K562 (cell line): Measurements from ENCODE around the gene PCDH9. TPM values are rescaled to one million over a fixed set of nuclear protein-coding genes. Genes with fewer than 3 reads are reported as not detected.
A peak's percentile ranks its signal among the peaks of the same experiment; 100 is the strongest.

Source experiments
- ATAC-seq: fragments of 200-7000 bp; cut with Tn5 transposase; 3 replicates; pipeline ENCODE4 v1.9.1; 2020; ENCODE audit warnings: moderate library complexity
- BruUV-seq: library from RNA; stranded (reverse); fragments of 400-500 nt; replicated peaks from 2 replicates; lab custom pipeline; 2021; lab: Mats Ljungman, UMichigan
- CTCF ChIA-PET: fragments of 300-600 bp; formaldehyde crosslinking; extraction: SDS; loops from one replicate; lab custom pipeline; 2021; ENCODE audit warnings: low intra/inter-chr PET ratio; lab: Yijun Ruan, JAX
- POLR2A ChIA-PET: fragments of 300-600, 350-650 bp; sonication (Branson Sonifier 250); formaldehyde crosslinking; extraction: SDS; loops from one replicate; lab custom pipeline; 2021; ENCODE audit warnings: antibody characterized with exemption, inconsistent platforms; lab: Yijun Ruan, JAX
- DNase-seq, 4 experiments: peaks; one replicate each; pipeline versions ENCODE4 v3.0.0 to v3.0.0-alpha.2; 2011 to 2018; ENCODE audit warnings: low spot score in 3 of 4, mixed read lengths in 3 of 4; ENCODE audit errors: extremely low read depth in 1 of 4
- FAIRE-seq: peaks from 2 replicates; lab custom pipeline; 2011; peaks lifted over from hg19 to GRCh38; lab: Jason Lieb, UNC
- H2AFZ ChIP-seq: 2 replicates; pipeline ENCODE4 v1.6.0; 2011; ENCODE audit warnings: low read depth, low read length, control low read depth, inconsistent platforms
- H3K27ac ChIP-seq: fragments of 200-600 bp; 3 replicates; pipeline ENCODE4 v1.8.0; 2011; ENCODE audit warnings: low read depth, mild to moderate bottlenecking, control low read depth, inconsistent platforms, low read length, moderate library complexity, mixed read lengths; ENCODE audit errors: extremely low read depth
- H3K27me3 ChIP-seq, 2 experiments: fragments of 300-600 bp in 1 of 2; 2 replicates in 1 of 2; 3 replicates in 1 of 2; pipeline versions ENCODE4 v1.6.0 to v1.8.0; 2011; ENCODE audit warnings: inconsistent platforms in 2 of 2, low read length in 2 of 2, mild to moderate bottlenecking in 1 of 2, mixed read lengths in 1 of 2, moderate library complexity in 1 of 2; ENCODE audit not compliant: control insufficient read depth in 2 of 2, insufficient read depth in 2 of 2
- H3K36me3 ChIP-seq: fragments of 300-600 bp; 3 replicates; pipeline ENCODE4 v1.8.0; 2011; ENCODE audit warnings: mild to moderate bottlenecking, low read length, inconsistent platforms; ENCODE audit not compliant: control insufficient read depth, insufficient read depth
- H3K4me1 ChIP-seq, 2 experiments: fragments of 200-600 bp in 1 of 2; replicated peaks in 1 of 2; 2 replicates in 1 of 2; 3 replicates in 1 of 2; pipeline versions ENCODE4 v1.5.1 to v1.8.0; 2011; ENCODE audit warnings: inconsistent platforms in 2 of 2, low read length in 2 of 2, mild to moderate bottlenecking in 1 of 2, mixed read lengths in 1 of 2, moderate library complexity in 1 of 2; ENCODE audit not compliant: control insufficient read depth in 2 of 2, insufficient read depth in 2 of 2
- H3K4me2 ChIP-seq: 2 replicates; pipeline ENCODE4 v1.6.1; 2011; ENCODE audit warnings: low read length, control low read depth, inconsistent platforms, mixed read lengths; ENCODE audit not compliant: insufficient read depth
- H3K4me3 ChIP-seq: fragments of 200-600 bp; sonication (generic), shearing (Covaris generic); 2 replicates; pipeline ENCODE4 v1.5.1; 2016; ENCODE audit warnings: control low read depth, inconsistent platforms
- H3K79me2 ChIP-seq: fragments of 200-600 bp; 3 replicates; pipeline ENCODE4 v1.8.0; 2011; ENCODE audit warnings: low read length, inconsistent platforms; ENCODE audit not compliant: control insufficient read depth, insufficient read depth
- H3K9ac ChIP-seq, 2 experiments: 2 replicates each; pipeline versions ENCODE4 v1.6.0 to v1.6.1; 2011; ENCODE audit warnings: low read depth in 2 of 2, low read length in 2 of 2, control low read depth in 1 of 2, inconsistent platforms in 1 of 2, mild to moderate bottlenecking in 1 of 2, mixed read lengths in 1 of 2; ENCODE audit not compliant: insufficient read depth in 1 of 2
- H3K9me1 ChIP-seq: one replicate; pipeline ENCODE4 v1.6.0; 2011; ENCODE audit warnings: inconsistent platforms, mild to moderate bottlenecking, low read length, moderate library complexity; ENCODE audit not compliant: control insufficient read depth, insufficient read depth
- H3K9me3 ChIP-seq: replicated peaks from 2 replicates; pipeline ENCODE4 v1.5.1; 2011; ENCODE audit warnings: low read depth, low read length, inconsistent platforms; ENCODE audit not compliant: control insufficient read depth, insufficient read depth
- H4K20me1 ChIP-seq: replicated peaks from 2 replicates; pipeline ENCODE4 v1.6.1; 2011; ENCODE audit warnings: low read length, inconsistent platforms, mixed read lengths; ENCODE audit not compliant: control insufficient read depth, insufficient read depth
- CEBPG ChIP-seq, 3 experiments: fragments of 200-800 bp in 1 of 3; sonication (Bioruptor generic) in 1 of 3; sonication (generic) in 1 of 3; formaldehyde crosslinking in 1 of 3; IDR thresholded peaks in 2 of 3; conservative IDR thresholded peaks in 1 of 3; 2 replicates each; pipeline versions ENCODE4 v1.6.1 to v1.8.0; 2016 to 2022; ENCODE audit warnings: missing compliant biosample characterization in 2 of 3, missing genetic modification characterization in 2 of 3, mild to moderate bottlenecking in 1 of 3, missing genetic modification reagents in 1 of 3
- EHMT2 ChIP-seq: fragments of 450-650 bp; IDR thresholded peaks from 2 replicates; pipeline ENCODE4 v1.6.1; 2018; ENCODE audit warnings: antibody characterized with exemption
- NR1H2 ChIP-seq: sonication (generic); formaldehyde crosslinking; IDR thresholded peaks from 2 replicates; pipeline ENCODE4 v1.4.0; 2020; ENCODE audit warnings: mild to moderate bottlenecking, missing genetic modification reagents
- SREBF2 ChIP-seq: sonication (generic); formaldehyde crosslinking; IDR thresholded peaks from 2 replicates; pipeline ENCODE4 v1.4.0; 2020; ENCODE audit warnings: mild to moderate bottlenecking, missing genetic modification reagents
- ZBTB8A ChIP-seq: fragments of 450-650 bp; IDR thresholded peaks from 2 replicates; pipeline ENCODE4 v1.6.1; 2018; ENCODE audit warnings: mild to moderate bottlenecking, moderate library complexity; ENCODE audit not compliant: partially characterized antibody
- in situ Hi-C: fragments of 300-500 bp; cut with MboI; formaldehyde crosslinking; loops from 4 replicates; pipeline ENCODE4 v1.15.0; 2018; ENCODE audit warnings: inconsistent platforms, mixed read lengths
- intact Hi-C: fragments of 100-400 bp; cut with micrococcal nuclease; formaldehyde crosslinking; loops from 2 replicates; pipeline ENCODE4 v1.14.2; 2022
- polyA plus RNA-seq, 8 experiments: library from polyadenylated mRNA; depleted of rRNA in 4 of 8; stranded (reverse) in 5 of 8; unstranded in 3 of 8; fragments of >200 nt; fragmentation: Nextera tagmentation in 2 of 8; fragmentation: Illumina TruSeq in 1 of 8; extraction: Ambion mirVana in 2 of 8; extraction: Trizol in 1 of 8; gene quantifications; 2 replicates each; pipeline versions ENCODE4 v1.2.1 to v1.2.3, GENCODE V29; 2011 to 2014; ENCODE audit warnings: inconsistent platforms in 1 of 8, missing spikeins in 1 of 8
- total RNA-seq, 7 experiments: library from RNA; depleted of rRNA in 6 of 7; stranded (reverse); fragments of >200 nt in 6 of 7; fragmentation: Illumina TruSeq in 2 of 7; extraction: Trizol in 2 of 7; gene quantifications; 2 replicates each; pipeline versions ENCODE4 v1.2.1 to v1.2.3, GENCODE V29; 2011 to 2021; ENCODE audit warnings: low replicate concordance in 1 of 7
- TF ChIP-seq, protein P1 (sequence below): sonication (generic); IDR thresholded peaks from 2 replicates; pipeline ENCODE4 v1.6.1; 2016
- TF ChIP-seq, protein P2 (sequence below): fragments of 200-800 bp; sonication (Bioruptor generic); IDR thresholded peaks from 2 replicates; pipeline ENCODE4 v1.6.1; 2016; ENCODE audit warnings: missing genetic modification characterization, missing compliant biosample characterization

PCDH9 gene
- total and polyA plus RNA-seq, 9 of the 15 experiments (the other 6 are each of a cell fraction or from before 2014, with no cell fraction given): 1.1 to 6.7 (median 4.9) TPM

DNA sequence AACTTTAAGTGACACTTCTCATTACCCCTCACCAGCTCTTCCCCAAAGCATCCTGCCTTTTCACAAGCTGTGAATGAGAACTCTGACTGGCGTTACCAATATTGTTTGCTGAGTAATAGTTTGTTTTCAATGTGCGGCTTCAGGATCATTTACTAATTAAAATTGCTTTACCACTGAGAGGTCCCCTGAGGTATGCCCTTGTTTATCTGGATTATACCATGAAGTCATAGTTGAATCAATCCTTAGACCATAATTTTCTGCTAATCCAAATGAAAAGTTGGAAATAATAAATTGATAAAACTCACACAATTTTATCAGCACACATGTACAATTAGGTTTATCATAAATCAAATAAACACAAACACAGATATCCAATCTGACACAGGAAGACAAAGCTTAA is 568.8 kb downstream of the PCDH9 start (continued):
- no peak for TF ChIP-seq ZBTB8A
- no peak for TF ChIP-seq NR1H2 (CRISPR knock-in tag)
- TF ChIP-seq, all 486 proteins: peak for 0

DNA sequence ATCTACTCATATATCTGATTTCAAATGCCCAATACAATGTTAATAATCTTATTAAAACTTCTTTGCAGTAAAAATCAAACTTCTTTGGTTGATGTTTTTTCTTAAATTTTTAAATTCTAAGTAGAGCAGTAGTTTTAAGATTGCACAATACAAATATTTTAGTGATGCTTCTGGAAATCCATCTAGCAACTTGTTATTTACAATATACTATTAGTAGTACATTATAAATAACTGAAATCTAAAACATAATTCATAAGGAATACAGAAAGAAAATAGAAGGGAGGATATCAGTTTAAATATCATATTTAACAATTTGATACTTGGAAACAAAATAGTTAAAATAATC is 569.7 kb downstream of the PCDH9 start:
- no peaks in the 10 kb centered on the region for H3K4me1 ChIP-seq
- TF ChIP-seq SREBF2 (CRISPR knock-in tag) (no peak), CEBPG (CRISPR knock-in tag; IDR thresholded peaks at IDR 0.05) (no peak), CEBPG (tag; conservative IDR thresholded peaks at IDR 0.05 in 1 of 2, IDR thresholded peaks at IDR 0.05 in 1 of 2) (peak in 1 of 2 experiments; percentile 71; a peak in 1 of 4 replicates), EHMT2 (no peak)
- TF ChIP-seq, protein P1, sequence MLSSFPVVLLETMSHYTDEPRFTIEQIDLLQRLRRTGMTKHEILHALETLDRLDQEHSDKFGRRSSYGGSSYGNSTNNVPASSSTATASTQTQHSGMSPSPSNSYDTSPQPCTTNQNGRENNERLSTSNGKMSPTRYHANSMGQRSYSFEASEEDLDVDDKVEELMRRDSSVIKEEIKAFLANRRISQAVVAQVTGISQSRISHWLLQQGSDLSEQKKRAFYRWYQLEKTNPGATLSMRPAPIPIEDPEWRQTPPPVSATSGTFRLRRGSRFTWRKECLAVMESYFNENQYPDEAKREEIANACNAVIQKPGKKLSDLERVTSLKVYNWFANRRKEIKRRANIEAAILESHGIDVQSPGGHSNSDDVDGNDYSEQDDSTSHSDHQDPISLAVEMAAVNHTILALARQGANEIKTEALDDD: no peak
- TF ChIP-seq, protein P2, sequence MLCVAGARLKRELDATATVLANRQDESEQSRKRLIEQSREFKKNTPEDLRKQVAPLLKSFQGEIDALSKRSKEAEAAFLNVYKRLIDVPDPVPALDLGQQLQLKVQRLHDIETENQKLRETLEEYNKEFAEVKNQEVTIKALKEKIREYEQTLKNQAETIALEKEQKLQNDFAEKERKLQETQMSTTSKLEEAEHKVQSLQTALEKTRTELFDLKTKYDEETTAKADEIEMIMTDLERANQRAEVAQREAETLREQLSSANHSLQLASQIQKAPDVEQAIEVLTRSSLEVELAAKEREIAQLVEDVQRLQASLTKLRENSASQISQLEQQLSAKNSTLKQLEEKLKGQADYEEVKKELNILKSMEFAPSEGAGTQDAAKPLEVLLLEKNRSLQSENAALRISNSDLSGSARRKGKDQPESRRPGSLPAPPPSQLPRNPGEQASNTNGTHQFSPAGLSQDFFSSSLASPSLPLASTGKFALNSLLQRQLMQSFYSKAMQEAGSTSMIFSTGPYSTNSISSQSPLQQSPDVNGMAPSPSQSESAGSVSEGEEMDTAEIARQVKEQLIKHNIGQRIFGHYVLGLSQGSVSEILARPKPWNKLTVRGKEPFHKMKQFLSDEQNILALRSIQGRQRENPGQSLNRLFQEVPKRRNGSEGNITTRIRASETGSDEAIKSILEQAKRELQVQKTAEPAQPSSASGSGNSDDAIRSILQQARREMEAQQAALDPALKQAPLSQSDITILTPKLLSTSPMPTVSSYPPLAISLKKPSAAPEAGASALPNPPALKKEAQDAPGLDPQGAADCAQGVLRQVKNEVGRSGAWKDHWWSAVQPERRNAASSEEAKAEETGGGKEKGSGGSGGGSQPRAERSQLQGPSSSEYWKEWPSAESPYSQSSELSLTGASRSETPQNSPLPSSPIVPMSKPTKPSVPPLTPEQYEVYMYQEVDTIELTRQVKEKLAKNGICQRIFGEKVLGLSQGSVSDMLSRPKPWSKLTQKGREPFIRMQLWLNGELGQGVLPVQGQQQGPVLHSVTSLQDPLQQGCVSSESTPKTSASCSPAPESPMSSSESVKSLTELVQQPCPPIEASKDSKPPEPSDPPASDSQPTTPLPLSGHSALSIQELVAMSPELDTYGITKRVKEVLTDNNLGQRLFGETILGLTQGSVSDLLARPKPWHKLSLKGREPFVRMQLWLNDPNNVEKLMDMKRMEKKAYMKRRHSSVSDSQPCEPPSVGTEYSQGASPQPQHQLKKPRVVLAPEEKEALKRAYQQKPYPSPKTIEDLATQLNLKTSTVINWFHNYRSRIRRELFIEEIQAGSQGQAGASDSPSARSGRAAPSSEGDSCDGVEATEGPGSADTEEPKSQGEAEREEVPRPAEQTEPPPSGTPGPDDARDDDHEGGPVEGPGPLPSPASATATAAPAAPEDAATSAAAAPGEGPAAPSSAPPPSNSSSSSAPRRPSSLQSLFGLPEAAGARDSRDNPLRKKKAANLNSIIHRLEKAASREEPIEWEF (CRISPR knock-in tag): no peak
- TF ChIP-seq, all 486 proteins: peak for 1
- ChIA-PET POLR2A (no interaction called here), CTCF (no interaction called here)
- no peaks in the 10 kb centered on the region for H4K20me1 ChIP-seq
- H3K9me3 ChIP-seq: no peaks in the 10 kb centered on the region
- no peak overlapping the region for H3K4me3 ChIP-seq
- ATAC-seq (no peak), FAIRE-seq (no peak), DNase-seq (no peak)
- H3K4me2 ChIP-seq: no peak overlapping the region
- intact Hi-C loops: no loop called here
- no peaks in the 10 kb centered on the region for H3K27me3 ChIP-seq
- in situ Hi-C loops: no loop called here
- no peak overlapping the region for H2AFZ ChIP-seq
- no peak overlapping the region for H3K27ac ChIP-seq
- H3K9ac ChIP-seq: no peak overlapping the region
- no TSS peak for BruUV-seq
- no peaks in the 10 kb centered on the region for H3K79me2 ChIP-seq
- H3K9me1 ChIP-seq: no peaks in the 10 kb centered on the region
- H3K36me3 ChIP-seq: no peaks in the 10 kb centered on the region
